DND-41 (cell line): Measurements from ENCODE around the gene GATAD2B.

Source experiments
- EZH2 ChIP-seq: IDR thresholded peaks from 3 replicates; pipeline ENCODE4 v1.6.1; 2012; ENCODE audit warnings: borderline replicate concordance, low read depth, mild to moderate bottlenecking, moderate library complexity, low read length, inconsistent platforms; ENCODE audit not compliant: severe bottlenecking
- TF ChIP-seq, protein P1 (sequence below): IDR thresholded peaks from 2 replicates; pipeline ENCODE4 v1.5.1; 2012; ENCODE audit warnings: borderline replicate concordance, low read length, moderate library complexity, mild to moderate bottlenecking; ENCODE audit not compliant: poor library complexity, severe bottlenecking; ENCODE audit errors: extremely low read depth

DNA sequence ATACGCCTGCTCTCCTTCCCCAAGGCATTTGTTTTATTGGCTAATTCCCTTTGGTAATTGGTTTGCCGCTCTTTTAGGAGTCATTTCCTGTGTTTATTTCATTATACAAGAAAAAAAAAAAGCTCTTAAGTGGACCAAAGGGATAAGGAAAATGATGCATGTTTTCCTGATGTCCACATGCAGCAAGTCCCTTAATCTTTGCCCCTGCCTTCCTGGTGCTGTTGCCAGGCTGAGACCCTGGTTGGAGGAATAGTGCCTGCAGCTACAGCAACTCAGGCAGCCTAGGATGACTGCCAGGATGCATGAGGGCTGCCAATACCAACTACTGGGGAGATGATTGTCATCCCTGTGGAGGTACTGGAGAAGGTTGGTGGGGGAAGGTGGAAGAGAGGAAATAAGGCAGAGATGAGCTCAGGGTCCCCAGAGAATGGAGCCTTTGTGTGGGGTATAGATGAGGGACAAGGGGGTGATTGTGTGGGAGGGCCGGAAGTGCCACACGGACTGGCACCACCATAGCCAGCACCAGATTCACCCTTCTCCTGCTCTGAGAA is 6.1 kb upstream of the GATAD2B start:
- TF ChIP-seq, protein P1, sequence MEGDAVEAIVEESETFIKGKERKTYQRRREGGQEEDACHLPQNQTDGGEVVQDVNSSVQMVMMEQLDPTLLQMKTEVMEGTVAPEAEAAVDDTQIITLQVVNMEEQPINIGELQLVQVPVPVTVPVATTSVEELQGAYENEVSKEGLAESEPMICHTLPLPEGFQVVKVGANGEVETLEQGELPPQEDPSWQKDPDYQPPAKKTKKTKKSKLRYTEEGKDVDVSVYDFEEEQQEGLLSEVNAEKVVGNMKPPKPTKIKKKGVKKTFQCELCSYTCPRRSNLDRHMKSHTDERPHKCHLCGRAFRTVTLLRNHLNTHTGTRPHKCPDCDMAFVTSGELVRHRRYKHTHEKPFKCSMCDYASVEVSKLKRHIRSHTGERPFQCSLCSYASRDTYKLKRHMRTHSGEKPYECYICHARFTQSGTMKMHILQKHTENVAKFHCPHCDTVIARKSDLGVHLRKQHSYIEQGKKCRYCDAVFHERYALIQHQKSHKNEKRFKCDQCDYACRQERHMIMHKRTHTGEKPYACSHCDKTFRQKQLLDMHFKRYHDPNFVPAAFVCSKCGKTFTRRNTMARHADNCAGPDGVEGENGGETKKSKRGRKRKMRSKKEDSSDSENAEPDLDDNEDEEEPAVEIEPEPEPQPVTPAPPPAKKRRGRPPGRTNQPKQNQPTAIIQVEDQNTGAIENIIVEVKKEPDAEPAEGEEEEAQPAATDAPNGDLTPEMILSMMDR = no peak
- no peak for TF ChIP-seq EZH2
